ENCODE data around the gene UBASH3A. TPM values are rescaled to one million over a fixed set of nuclear protein-coding genes. Genes with fewer than 3 reads are reported as not detected.

UBASH3A gene
- total RNA-seq, 4 donors from 2014 or later, result 0.40 TPM; not detected in 3

DNA sequence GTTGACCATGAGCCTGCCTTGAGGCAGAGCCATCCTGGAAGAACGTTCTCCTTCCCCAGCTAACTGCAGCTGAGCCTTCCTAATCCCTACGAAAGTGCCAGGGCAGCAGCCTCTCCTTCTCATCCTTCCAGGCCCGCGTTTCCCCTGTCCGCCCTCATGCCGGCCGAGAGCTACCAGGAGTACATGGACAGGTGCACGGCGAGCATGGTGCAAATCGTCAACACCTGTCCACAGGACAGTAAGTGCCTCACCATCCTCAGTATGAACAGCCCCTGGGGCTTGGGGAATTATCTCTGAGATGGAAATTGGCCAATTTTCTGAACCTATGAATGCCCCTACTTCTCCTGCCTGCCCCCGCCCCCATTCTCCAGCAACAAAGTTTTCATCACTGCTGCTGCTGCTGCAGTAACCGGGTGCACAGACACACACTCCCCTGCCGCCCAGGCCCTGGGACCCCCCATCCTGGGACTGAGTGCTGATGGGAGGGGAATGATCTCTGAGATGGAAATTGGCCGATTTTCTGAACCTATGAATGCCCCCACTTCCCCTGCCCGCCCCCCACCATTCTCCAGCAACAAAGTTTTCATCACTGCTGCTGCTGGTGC, 39.6 kb downstream of the UBASH3A start:
- TF ChIP-seq EP300 (IDR thresholded peaks at IDR 0.05), result no peak
- peaks cover 42% of the 10 kb centered on the region for H3K27me3 ChIP-seq
- ATAC-seq, result no peak
- 73 to 76% methylated on average over 6 to 8 of the region's 15 CpGs for WGBS, 2 donors (ENCODE audit: low coverage in 1 of 2)
- H3K4me3 ChIP-seq, result no peak overlapping the region
- H3K9me3 ChIP-seq, result no peaks in the 10 kb centered on the region
- no peak overlapping the region for H3K27ac ChIP-seq
- no peaks in the 10 kb centered on the region for H3K36me3 ChIP-seq
- H3K4me1 ChIP-seq, result no peaks in the 10 kb centered on the region

DNA sequence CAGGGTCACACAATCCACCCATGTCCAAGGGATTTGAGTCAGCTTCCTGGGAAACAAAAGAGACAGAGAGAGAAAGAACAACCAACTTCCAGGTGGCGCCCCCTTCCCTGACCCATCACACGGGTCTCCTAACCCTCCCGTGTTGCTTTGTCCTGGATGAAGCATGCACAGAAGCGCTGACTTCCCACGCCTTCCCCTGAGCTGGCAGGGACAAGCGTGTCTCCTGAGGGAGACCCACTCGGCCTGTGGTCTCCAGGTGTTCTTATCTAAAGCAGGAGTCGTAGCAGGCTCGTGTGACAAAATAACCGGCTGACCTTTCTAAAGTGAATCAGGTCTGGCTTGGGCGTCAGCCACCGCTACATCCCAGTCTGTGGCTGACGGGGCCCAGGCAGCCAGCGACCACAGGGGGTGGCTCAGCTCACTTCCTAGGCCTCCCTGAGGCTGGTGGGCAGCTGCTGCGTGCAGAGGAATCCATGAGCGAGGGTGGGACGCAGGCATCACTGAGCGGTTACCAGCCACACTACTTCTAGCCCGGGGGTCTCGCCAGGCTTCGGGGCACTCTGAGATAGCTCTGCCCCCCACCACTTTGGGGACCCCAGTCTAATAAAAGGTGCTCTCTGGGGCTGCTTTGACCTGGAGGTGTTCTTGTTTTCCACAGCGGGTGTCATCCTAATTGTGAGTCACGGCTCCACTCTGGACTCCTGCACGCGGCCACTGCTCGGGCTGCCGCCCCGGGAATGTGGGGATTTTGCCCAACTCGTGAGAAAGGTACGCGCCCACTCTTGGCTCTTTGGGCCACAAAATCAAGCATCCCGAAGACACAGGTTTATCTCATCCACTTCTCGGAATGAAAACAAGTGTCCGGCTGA, 40.4 kb downstream of the UBASH3A start:
- Histone ChIP-seq H3K9me3 (no peaks in the 10 kb centered on the region), H3K27me3 (peaks cover 43% of the 10 kb centered on the region), H3K4me3 (no peak overlapping the region), H3K4me1 (no peaks in the 10 kb centered on the region), H3K36me3 (no peaks in the 10 kb centered on the region), H3K27ac (no peak overlapping the region)
- no peak for ATAC-seq
- 67 to 71% methylated on average over 7 to 9 of the region's 34 CpGs for WGBS, 2 donors (ENCODE audit: low coverage in 1 of 2)
- TF ChIP-seq POLR2AphosphoS5 (IDR thresholded peaks at IDR 0.05), result no peak
- no peak for TF ChIP-seq POLR2A (IDR thresholded peaks at IDR 0.05)
- TF ChIP-seq EP300 (IDR thresholded peaks at IDR 0.05), result no peak
- TF ChIP-seq CTCF (IDR thresholded peaks at IDR 0.05), result no peak

- H3K27me3 ChIP-seq, result peaks cover 43% of the 10 kb centered on the region
- ATAC-seq, result no peak
- H3K9me3 ChIP-seq, result no peaks in the 10 kb centered on the region
- H3K36me3 ChIP-seq, result no peaks in the 10 kb centered on the region
- H3K27ac ChIP-seq, result no peak overlapping the region
- TF ChIP-seq POLR2A (IDR thresholded peaks at IDR 0.05) (no peak), CTCF (IDR thresholded peaks at IDR 0.05) (no peak), POLR2AphosphoS5 (IDR thresholded peaks at IDR 0.05) (no peak), EP300 (IDR thresholded peaks at IDR 0.05) (no peak)
- no peaks in the 10 kb centered on the region for H3K4me1 ChIP-seq
- H3K4me3 ChIP-seq, result no peak overlapping the region
- 74 to 81% methylated on average over 4 to 10 of the region's 10 CpGs for WGBS, 2 donors (ENCODE audit: low coverage in 1 of 2)
These were observed 41.0 kb downstream of the UBASH3A start for GRCh38 chr21:42444745-42445059.

DNA sequence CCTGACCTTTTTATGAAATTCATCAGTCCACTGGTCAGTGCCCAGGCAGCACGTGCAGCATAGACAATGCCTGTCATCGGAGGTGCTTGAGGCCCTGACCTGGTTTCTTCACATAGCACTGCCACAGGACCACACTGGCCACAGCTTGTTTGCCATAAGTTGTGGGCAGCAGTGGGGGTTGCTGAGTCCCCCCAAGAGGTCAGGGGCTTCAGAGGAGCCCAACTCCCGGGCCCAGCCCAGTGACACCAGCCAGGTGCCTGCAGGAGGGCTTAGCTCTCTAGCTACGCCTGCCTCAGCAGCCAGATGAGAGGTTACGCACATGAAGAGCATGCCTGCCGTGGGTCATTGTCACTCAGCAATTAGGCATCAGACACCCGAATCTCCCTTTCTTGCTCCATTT, 41.6 kb downstream of the UBASH3A start:
- no CpG with 5 or more reads among the region's 7 CpGs for WGBS, 2 donors (ENCODE audit: low coverage in 1 of 2)
- peaks cover 43% of the 10 kb centered on the region for H3K27me3 ChIP-seq
- no peak overlapping the region for H3K27ac ChIP-seq
- H3K36me3 ChIP-seq, result no peaks in the 10 kb centered on the region
- H3K9me3 ChIP-seq, result no peaks in the 10 kb centered on the region
- no peaks in the 10 kb centered on the region for H3K4me1 ChIP-seq
- H3K4me3 ChIP-seq, result no peak overlapping the region
- no peak for ATAC-seq
- TF ChIP-seq EP300 (IDR thresholded peaks at IDR 0.05), result no peak
- no peak for TF ChIP-seq POLR2AphosphoS5 (IDR thresholded peaks at IDR 0.05)
- TF ChIP-seq CTCF (IDR thresholded peaks at IDR 0.05), result no peak
- TF ChIP-seq POLR2A (IDR thresholded peaks at IDR 0.05), result no peak

- no peak overlapping the region for H3K4me3 ChIP-seq
- TF ChIP-seq POLR2AphosphoS5 (IDR thresholded peaks at IDR 0.05) (no peak), EP300 (IDR thresholded peaks at IDR 0.05) (no peak), CTCF (IDR thresholded peaks at IDR 0.05) (no peak), POLR2A (IDR thresholded peaks at IDR 0.05) (no peak)
- no peaks in the 10 kb centered on the region for H3K4me1 ChIP-seq
- H3K9me3 ChIP-seq, result no peaks in the 10 kb centered on the region
- WGBS, 2 donors (ENCODE audit: low coverage in 1 of 2), result no CpG with 5 or more reads among the region's 4 CpGs
- H3K27ac ChIP-seq, result no peak overlapping the region
- no peaks in the 10 kb centered on the region for H3K36me3 ChIP-seq
- H3K27me3 ChIP-seq, result peaks cover 43% of the 10 kb centered on the region
- no peak for ATAC-seq
These were observed 42.8 kb downstream of the UBASH3A start for GRCh38 chr21:42446531-42446930.
